ENCODE data around the gene DSCAML1.
A peak's percentile ranks its signal among the peaks of the same experiment; 100 is the strongest.

DSCAML1 gene

GRCh38 chr11:117796872-117797529, at the start of gene DSCAML1:
DSCAML1 (minus strand) TSS chr11:117797216; CDS start chr11:117797079, 137 bp downstream.
- Histone ChIP-seq H3K4me1 (peaks cover 0 to 26% (median 19%) of the 10 kb centered on the region in 4 donors), H3K27me3 (peaks cover 3 to 80% of the 10 kb centered on the region in 2 donors), H3K4me3 (peak within 1 kb of the TSS in 1 of 2 donors; percentile 13), H3K9me3 (no peaks in the 10 kb centered on the region), H3K27ac (no peak within 1 kb of the TSS), H3K36me3 (no peaks in the 10 kb centered on the region)
- TF ChIP-seq CTCF (IDR thresholded peaks at IDR 0.05): no peak
- intact Hi-C loops (cut with DNase I; ENCODE audit: low total_unique reads): no loop called here
- DNase-seq: no peak

- intact Hi-C loops (cut with DNase I; ENCODE audit: low total_unique reads): loop anchor here (5.0 kb wide), 2 partner anchors 103 to 208 kb away; no protein-coding TSS in a partner anchor
- no peak overlapping the region for H3K27ac ChIP-seq
- DNase-seq: peak; percentile 80 to 81
- TF ChIP-seq CTCF (IDR thresholded peaks at IDR 0.05): peak; percentile 94 to 97
- no peaks in the 10 kb centered on the region for H3K9me3 ChIP-seq
- H3K4me1 ChIP-seq: peaks cover 0 to 3% (median 0%) of the 10 kb centered on the region in 4 donors
- H3K36me3 ChIP-seq: no peaks in the 10 kb centered on the region
- H3K27me3 ChIP-seq: no peaks in the 10 kb centered on the region
- H3K4me3 ChIP-seq: no peak overlapping the region
Observed at GRCh38 chr11:117843666-117844484, 46.9 kb upstream of the DSCAML1 start.

- intact Hi-C loops (cut with DNase I; ENCODE audit: low total_unique reads): loop anchor here (5.0 kb wide), 2 partner anchors 105 to 210 kb away; no protein-coding TSS in a partner anchor
- DNase-seq: peak; percentile 71 to 75
- H3K27me3 ChIP-seq: peaks cover 0 to 8% of the 10 kb centered on the region in 2 donors
- no peak overlapping the region for H3K27ac ChIP-seq
- no peak for TF ChIP-seq CTCF (IDR thresholded peaks at IDR 0.05)
- peaks cover 0 to 3% (median 0%) of the 10 kb centered on the region in 4 donors for H3K4me1 ChIP-seq
- H3K9me3 ChIP-seq: no peaks in the 10 kb centered on the region
- H3K36me3 ChIP-seq: peaks cover 0 to 5% (median 0%) of the 10 kb centered on the region in 3 donors
- no peak overlapping the region for H3K4me3 ChIP-seq
Observed at GRCh38 chr11:117842131-117842941, 45.3 kb upstream of the DSCAML1 start.

- DNase-seq: peak; percentile 16 to 64
- TF ChIP-seq CTCF (IDR thresholded peaks at IDR 0.05): no peak
- Histone ChIP-seq H3K4me3 (no peak overlapping the region), H3K36me3 (peaks cover 0 to 5% (median 0%) of the 10 kb centered on the region in 3 donors), H3K9me3 (no peaks in the 10 kb centered on the region), H3K27ac (no peak overlapping the region), H3K27me3 (peaks cover 0 to 10% of the 10 kb centered on the region in 2 donors), H3K4me1 (peaks cover 0 to 3% (median 0%) of the 10 kb centered on the region in 4 donors)
- intact Hi-C loops (cut with DNase I; ENCODE audit: low total_unique reads): loop anchor here (5.0 kb wide), 2 partner anchors 106 to 211 kb away; no protein-coding TSS in a partner anchor
Observed at GRCh38 chr11:117841551-117842031, 44.6 kb upstream of the DSCAML1 start.
